Measurements from ENCODE around the gene MDM4. TPM values are rescaled to one million over a fixed set of nuclear protein-coding genes. Genes with fewer than 3 reads are reported as not detected.

MDM4 gene
- total and polyA plus RNA-seq, 7 experiments from 2014 or later = 19.1 to 278 (median 232) TPM

DNA sequence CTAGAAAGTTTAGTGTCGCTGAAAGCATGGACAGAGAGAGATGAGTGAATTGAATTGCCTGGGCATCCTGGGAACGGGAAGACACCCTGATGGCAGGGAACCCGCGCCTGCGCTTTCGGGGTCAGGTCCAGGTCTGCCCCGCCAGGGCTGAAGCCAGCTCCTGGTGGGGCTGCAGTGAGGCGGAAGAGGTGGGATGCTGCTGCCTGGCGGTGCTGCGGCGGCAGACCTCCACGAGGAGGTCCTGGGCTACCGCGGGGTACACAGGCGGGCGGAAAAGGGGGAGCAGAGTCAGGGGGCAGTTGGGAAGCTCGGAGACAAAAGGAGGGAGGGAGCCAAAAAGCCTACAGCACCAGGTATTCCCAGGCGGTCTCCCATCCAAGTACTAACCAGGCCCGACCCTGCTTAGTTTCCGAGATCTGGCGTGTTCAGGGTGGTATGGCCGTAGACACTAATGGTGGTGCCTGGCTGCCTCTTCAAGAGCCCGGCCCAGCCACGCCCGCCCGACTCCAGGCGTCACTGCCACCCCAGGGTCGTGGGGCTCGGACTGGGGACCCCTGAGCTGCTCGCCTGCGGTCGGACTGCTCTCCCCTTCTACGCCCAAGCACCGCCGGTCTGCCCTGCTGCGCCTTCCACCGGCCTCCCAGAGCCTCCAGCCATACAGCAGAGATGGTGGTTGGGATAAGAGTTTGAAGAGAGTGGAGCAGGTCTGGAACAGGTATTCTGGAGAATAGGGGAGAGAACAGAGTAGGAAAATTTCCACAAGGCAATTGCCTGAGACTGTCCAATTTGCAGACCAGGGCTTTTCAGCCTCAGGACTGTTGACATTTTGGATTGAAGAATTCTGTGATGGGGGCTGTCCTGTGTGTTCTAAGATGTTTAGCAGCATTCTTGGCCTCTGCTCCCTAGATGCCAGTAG is 46.1 kb downstream of the MDM4 start:
- Histone ChIP-seq H3K27me3 (ENCODE audit: control insufficient read depth in 2 of 2, insufficient read depth in 2 of 2, low read length in 2 of 2) (no peaks in the 10 kb centered on the region), H3K36me3 (ENCODE audit: control insufficient read depth in 2 of 3, insufficient read depth in 3 of 3, low read length in 3 of 3) (peaks cover 0 to 16% (median 10%) of the 10 kb centered on the region in 3 experiments), H3K9me3 (ENCODE audit: control insufficient read depth in 2 of 3, low read length in 3 of 3) (no peaks in the 10 kb centered on the region), H3K4me1 (ENCODE audit: control insufficient read depth in 2 of 2, insufficient read depth in 2 of 2, low read length in 2 of 2) (peaks cover 14 to 43% of the 10 kb centered on the region in 2 donors), H3K4me3 (ENCODE audit: low read length) (no peak overlapping the region), H3K27ac (ENCODE audit: low read depth, low read length) (peak overlapping the region; percentile 46)
- Mint-ChIP-seq H3K4me1 (peaks cover 22 to 79% (median 64%) of the 10 kb centered on the region in 7 donors), H3K27ac (peak overlapping the region; percentile 7 to 91 (median 78)), H3K4me3 (peak overlapping the region in 4 of 10 donors; percentile 9 to 47 (median 36)), H3K27me3 (no peaks in the 10 kb centered on the region), H3K9me3 (peaks cover 0 to 1% (median 0%) of the 10 kb centered on the region in 11 donors), H3K36me3 (peaks cover 0 to 24% (median 20%) of the 10 kb centered on the region in 5 donors)
- DNase-seq = no peak
- intact Hi-C loops (cut with micrococcal nuclease) = no loop called here
- CTCF ChIA-PET = interaction anchor here (0.9 to 2.0 kb wide), 4 partner anchors 46 to 244 kb away, joined by 3 to 8 read pairs (median 3); partner anchors contain the start of gene MDM4
- POLR2A ChIA-PET = interaction anchor here (0.7 to 1.3 kb wide), 6 partner anchors 12 to 170 kb away, joined by 3 to 6 read pairs (median 3); no protein-coding TSS in a partner anchor
- ATAC-seq = no peak

DNA sequence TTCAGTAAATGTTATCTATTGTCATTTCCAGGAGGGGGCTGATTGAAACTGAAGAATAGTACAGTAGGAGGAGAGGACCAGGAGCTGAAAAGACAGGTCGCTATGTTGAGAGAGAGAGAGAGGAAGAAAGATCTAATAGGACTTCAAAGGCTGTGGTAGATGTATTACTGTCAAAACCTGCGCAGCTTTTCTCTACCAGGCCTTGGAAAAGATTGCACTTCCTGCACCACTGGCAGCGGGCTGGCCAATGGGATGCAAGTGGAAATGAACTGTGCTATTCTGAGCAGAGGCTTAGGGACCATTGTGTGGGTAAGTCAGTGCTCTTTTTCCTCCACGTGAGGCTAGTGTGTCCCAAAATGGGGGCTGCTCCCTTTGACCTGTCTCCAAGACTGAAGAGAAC is 47.1 kb downstream of the MDM4 start:
- DNase-seq (peak in 5 of 9 donors; percentile 19 to 48 (median 39)), ATAC-seq (no peak)
- Mint-ChIP-seq H3K36me3 (peaks cover 0 to 32% (median 27%) of the 10 kb centered on the region in 5 donors), H3K4me3 (peak overlapping the region in 7 of 10 donors; percentile 9 to 40 (median 27)), H3K4me1 (peaks cover 22 to 70% (median 57%) of the 10 kb centered on the region in 7 donors), H3K9me3 (peaks cover 0 to 1% (median 0%) of the 10 kb centered on the region in 11 donors), H3K27ac (peak overlapping the region; percentile 33 to 91 (median 69)), H3K27me3 (no peaks in the 10 kb centered on the region)
- intact Hi-C loops (cut with micrococcal nuclease) = loop anchor here in 1 of 2 donors (1.0 kb wide), 1 partner anchor 19 kb away; no protein-coding TSS in a partner anchor
- Histone ChIP-seq H3K27me3 (ENCODE audit: control insufficient read depth in 2 of 2, insufficient read depth in 2 of 2, low read length in 2 of 2) (no peaks in the 10 kb centered on the region), H3K9me3 (ENCODE audit: control insufficient read depth in 2 of 3, low read length in 3 of 3) (no peaks in the 10 kb centered on the region), H3K4me3 (ENCODE audit: low read length) (no peak overlapping the region), H3K4me1 (ENCODE audit: control insufficient read depth in 2 of 2, insufficient read depth in 2 of 2, low read length in 2 of 2) (peaks cover 14 to 37% of the 10 kb centered on the region in 2 donors), H3K27ac (ENCODE audit: low read depth, low read length) (peak overlapping the region; percentile 46), H3K36me3 (ENCODE audit: control insufficient read depth in 2 of 3, insufficient read depth in 3 of 3, low read length in 3 of 3) (peaks cover 0 to 22% (median 10%) of the 10 kb centered on the region in 3 experiments)
- ChIA-PET CTCF (interaction anchor here (0.8 to 2.0 kb wide), 6 partner anchors 47 to 244 kb away, joined by 3 to 8 read pairs (median 4); partner anchors contain the start of gene MDM4), POLR2A (interaction anchor here (0.6 to 1.3 kb wide), 7 partner anchors 11 to 57 kb away, joined by 3 to 6 read pairs (median 3); partner anchors contain the start of gene MDM4)

DNA sequence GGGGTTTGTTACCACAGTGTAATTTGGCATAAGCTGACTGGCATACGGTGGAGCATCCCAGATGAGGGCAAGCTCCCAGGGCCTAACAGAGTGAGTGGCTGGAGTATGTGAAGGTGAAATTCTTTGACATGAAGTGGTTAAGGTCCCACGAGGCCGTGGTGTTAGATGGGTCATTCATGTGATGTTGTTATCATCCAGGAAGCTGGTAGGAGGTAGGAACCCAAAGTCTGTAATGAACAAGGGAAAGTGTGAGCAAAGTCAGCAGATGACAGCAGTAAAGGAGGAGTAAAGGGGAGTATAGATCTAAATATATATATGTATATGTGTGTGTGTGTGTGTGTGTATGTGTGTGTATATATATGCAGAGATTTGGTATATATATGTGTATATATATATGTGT is 47.6 kb downstream of the MDM4 start:
- ChIA-PET CTCF (interaction anchor here (0.8 to 2.0 kb wide), 5 partner anchors 60 to 243 kb away, joined by 3 to 8 read pairs (median 4); no protein-coding TSS in a partner anchor), POLR2A (interaction anchor here (0.9 to 1.3 kb wide), 4 partner anchors 10 to 50 kb away, joined by 3 to 4 read pairs (median 3); partner anchors contain the start of gene MDM4)
- H3K9me3 ChIP-seq (ENCODE audit: control insufficient read depth in 2 of 3, low read length in 3 of 3) = no peaks in the 10 kb centered on the region
- Mint-ChIP-seq H3K36me3 (peaks cover 0 to 31% (median 27%) of the 10 kb centered on the region in 5 donors), H3K27me3 (no peaks in the 10 kb centered on the region), H3K4me1 (peaks cover 22 to 72% (median 57%) of the 10 kb centered on the region in 7 donors), H3K4me3 (peak overlapping the region in 2 of 10 donors; percentile 9 to 27), H3K9me3 (peaks cover 0 to 1% (median 0%) of the 10 kb centered on the region in 11 donors), H3K27ac (peak overlapping the region; percentile 36 to 91 (median 73))
- peaks cover 0 to 27% (median 10%) of the 10 kb centered on the region in 3 experiments for H3K36me3 ChIP-seq (ENCODE audit: control insufficient read depth in 2 of 3, insufficient read depth in 3 of 3, low read length in 3 of 3)
- peak overlapping the region; percentile 46 for H3K27ac ChIP-seq (ENCODE audit: low read depth, low read length)
- intact Hi-C loops (cut with micrococcal nuclease) = loop anchor here (1.0 to 2.0 kb wide), 3 partner anchors 19 to 47 kb away; partner anchors contain the start of gene MDM4 (in 1 of the 2)
- peaks cover 14 to 37% of the 10 kb centered on the region in 2 donors for H3K4me1 ChIP-seq (ENCODE audit: control insufficient read depth in 2 of 2, insufficient read depth in 2 of 2, low read length in 2 of 2)
- no peak for ATAC-seq
- no peaks in the 10 kb centered on the region for H3K27me3 ChIP-seq (ENCODE audit: control insufficient read depth in 2 of 2, insufficient read depth in 2 of 2, low read length in 2 of 2)
- no peak overlapping the region for H3K4me3 ChIP-seq (ENCODE audit: low read length)
- no peak for DNase-seq

- POLR2A ChIA-PET = interaction anchor here (0.8 to 2.1 kb wide), 4 partner anchors 20 to 199 kb away, joined by 3 to 6 read pairs (median 4); no protein-coding TSS in a partner anchor
- H3K36me3 ChIP-seq (ENCODE audit: control insufficient read depth in 2 of 3, insufficient read depth in 3 of 3, low read length in 3 of 3) = peaks cover 0 to 25% (median 8%) of the 10 kb centered on the region in 3 experiments
- no peaks in the 10 kb centered on the region for H3K27me3 ChIP-seq (ENCODE audit: control insufficient read depth in 2 of 2, insufficient read depth in 2 of 2, low read length in 2 of 2)
- ATAC-seq (peak; percentile 50), DNase-seq (peak in 6 of 9 donors; percentile 17 to 35 (median 21))
- H3K4me3 Mint-ChIP-seq = peak overlapping the region in 5 of 10 donors; percentile 15 to 71 (median 26)
- H3K27ac Mint-ChIP-seq = peak overlapping the region; percentile 55 to 93 (median 77)
- H3K9me3 Mint-ChIP-seq = peaks cover 0 to 1% (median 0%) of the 10 kb centered on the region in 11 donors
- peak overlapping the region; percentile 30 for H3K27ac ChIP-seq (ENCODE audit: low read depth, low read length)
- H3K36me3 Mint-ChIP-seq = peaks cover 0 to 33% (median 28%) of the 10 kb centered on the region in 5 donors
- peaks cover 14 to 37% of the 10 kb centered on the region in 2 donors for H3K4me1 ChIP-seq (ENCODE audit: control insufficient read depth in 2 of 2, insufficient read depth in 2 of 2, low read length in 2 of 2)
- no peaks in the 10 kb centered on the region for H3K9me3 ChIP-seq (ENCODE audit: control insufficient read depth in 2 of 3, low read length in 3 of 3)
- H3K4me1 Mint-ChIP-seq = peaks cover 22 to 72% (median 59%) of the 10 kb centered on the region in 7 donors
- no peak overlapping the region for H3K4me3 ChIP-seq (ENCODE audit: low read length)
- intact Hi-C loops (cut with micrococcal nuclease) = loop anchor here (1.0 to 5.0 kb wide), 10 partner anchors 13 to 377 kb away; partner anchors contain the start of gene MDM4 (in 1 of the 2)
- H3K27me3 Mint-ChIP-seq = no peaks in the 10 kb centered on the region
- CTCF ChIA-PET = interaction anchor here (1.0 to 3.5 kb wide), 5 partner anchors 14 to 242 kb away, joined by 3 to 38 read pairs (median 4); no protein-coding TSS in a partner anchor
Measured at GRCh38 chr1:204564835-204565234, 48.6 kb downstream of the MDM4 start.

- Histone ChIP-seq H3K36me3 (ENCODE audit: control insufficient read depth in 2 of 3, insufficient read depth in 3 of 3, low read length in 3 of 3) (peaks cover 0 to 30% (median 4%) of the 10 kb centered on the region in 3 experiments), H3K4me1 (ENCODE audit: control insufficient read depth in 2 of 2, insufficient read depth in 2 of 2, low read length in 2 of 2) (peaks cover 14 to 37% of the 10 kb centered on the region in 2 donors), H3K27ac (ENCODE audit: low read depth, low read length) (no peak overlapping the region), H3K4me3 (ENCODE audit: low read length) (no peak overlapping the region), H3K9me3 (ENCODE audit: control insufficient read depth in 2 of 3, low read length in 3 of 3) (no peaks in the 10 kb centered on the region), H3K27me3 (ENCODE audit: control insufficient read depth in 2 of 2, insufficient read depth in 2 of 2, low read length in 2 of 2) (no peaks in the 10 kb centered on the region)
- H3K9me3 Mint-ChIP-seq = peaks cover 0 to 1% (median 0%) of the 10 kb centered on the region in 11 donors
- DNase-seq = peak in 8 of 9 donors; percentile 47 to 80 (median 68)
- peak overlapping the region in 5 of 10 donors; percentile 3 to 51 (median 15) for H3K4me3 Mint-ChIP-seq
- peak; percentile 92 for ATAC-seq
- peak overlapping the region; percentile 58 to 84 (median 74) for H3K27ac Mint-ChIP-seq
- CTCF ChIA-PET = interaction anchor here (0.6 to 3.5 kb wide), 11 partner anchors 9 to 241 kb away, joined by 3 to 38 read pairs (median 4); partner anchors contain the start of gene MDM4
- intact Hi-C loops (cut with micrococcal nuclease) = loop anchor here (1.0 to 5.0 kb wide), 13 partner anchors 10 to 376 kb away; partner anchors contain the start of gene MDM4 (in 2 of the 2)
- no peaks in the 10 kb centered on the region for H3K27me3 Mint-ChIP-seq
- peaks cover 22 to 62% (median 55%) of the 10 kb centered on the region in 7 donors for H3K4me1 Mint-ChIP-seq
- POLR2A ChIA-PET = interaction anchor here (0.5 to 2.1 kb wide), 10 partner anchors 21 to 204 kb away, joined by 3 to 6 read pairs (median 3); partner anchors contain the start of gene MDM4
- peaks cover 0 to 34% (median 29%) of the 10 kb centered on the region in 5 donors for H3K36me3 Mint-ChIP-seq
Measured at GRCh38 chr1:204565617-204566582, 49.7 kb downstream of the MDM4 start.

Measured in naive thymus-derived CD4-positive, alpha-beta T cell (primary cell).